ENCODE results near the gene TRAPPC14.

The TRAPPC14 gene

DNA sequence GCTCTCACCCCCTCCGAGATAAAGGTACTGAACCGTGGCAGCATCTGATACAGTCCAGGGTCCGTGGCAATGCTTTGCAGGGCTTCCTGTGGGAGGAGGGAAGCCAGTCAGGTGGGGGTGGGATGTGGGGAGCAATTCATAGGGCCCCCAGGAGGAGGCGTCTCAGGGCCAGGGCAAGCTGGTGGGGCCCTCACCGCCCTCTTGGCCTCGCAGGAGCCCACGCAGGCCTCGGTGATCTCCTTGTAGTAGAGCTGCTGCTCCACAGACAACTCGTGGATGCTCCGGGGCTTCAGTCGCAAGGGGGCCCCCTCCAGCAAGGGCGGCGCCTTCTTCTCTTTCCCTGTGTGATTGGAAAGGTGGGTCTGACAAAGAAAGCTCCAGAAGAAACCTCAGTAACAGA, 46.6 kb downstream of the TRAPPC14 start:
- no peak for DNase-seq
- H3K36me3 ChIP-seq: peaks cover 49% of the 10 kb centered on the region
- H3K9me3 ChIP-seq: no peaks in the 10 kb centered on the region
- no peaks in the 10 kb centered on the region for H3K4me1 ChIP-seq
- H3K4me3 ChIP-seq (ENCODE audit: low read depth, low read length): no peak overlapping the region
- no peaks in the 10 kb centered on the region for H3K27me3 ChIP-seq
- TF ChIP-seq, protein P1, sequence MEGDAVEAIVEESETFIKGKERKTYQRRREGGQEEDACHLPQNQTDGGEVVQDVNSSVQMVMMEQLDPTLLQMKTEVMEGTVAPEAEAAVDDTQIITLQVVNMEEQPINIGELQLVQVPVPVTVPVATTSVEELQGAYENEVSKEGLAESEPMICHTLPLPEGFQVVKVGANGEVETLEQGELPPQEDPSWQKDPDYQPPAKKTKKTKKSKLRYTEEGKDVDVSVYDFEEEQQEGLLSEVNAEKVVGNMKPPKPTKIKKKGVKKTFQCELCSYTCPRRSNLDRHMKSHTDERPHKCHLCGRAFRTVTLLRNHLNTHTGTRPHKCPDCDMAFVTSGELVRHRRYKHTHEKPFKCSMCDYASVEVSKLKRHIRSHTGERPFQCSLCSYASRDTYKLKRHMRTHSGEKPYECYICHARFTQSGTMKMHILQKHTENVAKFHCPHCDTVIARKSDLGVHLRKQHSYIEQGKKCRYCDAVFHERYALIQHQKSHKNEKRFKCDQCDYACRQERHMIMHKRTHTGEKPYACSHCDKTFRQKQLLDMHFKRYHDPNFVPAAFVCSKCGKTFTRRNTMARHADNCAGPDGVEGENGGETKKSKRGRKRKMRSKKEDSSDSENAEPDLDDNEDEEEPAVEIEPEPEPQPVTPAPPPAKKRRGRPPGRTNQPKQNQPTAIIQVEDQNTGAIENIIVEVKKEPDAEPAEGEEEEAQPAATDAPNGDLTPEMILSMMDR (IDR thresholded peaks at IDR 0.05; ENCODE audit: low read depth, low read length): no peak

DNA sequence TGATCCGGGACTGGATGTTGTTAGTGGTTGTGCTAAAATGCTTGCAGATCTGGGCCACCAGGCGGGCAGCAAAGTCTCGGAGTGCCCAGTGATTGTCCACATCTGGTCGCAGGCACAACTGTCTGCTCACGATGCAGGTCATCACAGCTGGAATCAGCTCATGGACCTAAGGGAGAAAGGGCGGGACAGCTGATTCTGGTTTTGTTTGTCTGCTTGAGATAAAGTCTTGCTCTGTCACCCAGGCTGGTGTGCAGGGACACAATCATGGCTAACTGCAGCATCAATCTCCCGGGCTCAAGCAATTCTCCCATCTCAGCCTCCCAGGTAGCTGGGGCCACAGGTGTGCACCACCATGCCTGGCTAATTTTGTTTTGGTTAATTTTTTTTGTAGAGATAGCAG, 47.4 kb downstream of the TRAPPC14 start:
- peaks cover 51% of the 10 kb centered on the region for H3K36me3 ChIP-seq
- TF ChIP-seq, protein P1 (IDR thresholded peaks at IDR 0.05; ENCODE audit: low read depth, low read length): no peak
- DNase-seq: no peak

DNA sequence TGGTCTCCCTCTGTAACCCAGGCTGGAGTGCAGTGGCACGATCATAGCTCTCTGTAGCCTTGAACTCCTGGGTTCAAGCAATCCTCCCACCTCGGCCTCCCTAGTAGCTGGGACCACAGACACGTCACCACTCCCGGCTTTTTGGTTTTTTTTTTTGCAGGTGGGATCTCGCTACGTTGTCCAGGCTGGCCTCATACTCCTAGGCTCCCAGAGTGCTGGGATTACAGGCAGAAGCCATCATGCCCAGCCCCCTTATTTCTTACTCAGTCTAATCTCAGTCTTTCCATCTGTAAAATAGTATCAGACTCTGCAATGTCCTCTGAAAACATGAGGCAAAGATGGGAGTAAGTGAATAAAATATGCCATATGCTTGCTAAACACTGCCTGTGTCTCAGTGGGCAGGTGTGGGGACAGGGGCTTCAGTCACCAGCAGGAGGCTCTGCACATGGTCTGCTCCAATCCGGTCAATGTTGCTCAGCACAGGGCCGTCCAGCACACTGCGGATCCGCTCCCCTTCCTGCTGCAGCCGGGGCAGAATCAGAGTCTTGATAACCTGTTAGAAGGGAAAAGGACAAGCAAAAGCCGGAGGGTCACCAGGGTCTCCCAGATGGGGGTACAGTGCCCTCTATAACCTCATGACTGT, 48.9 kb downstream of the TRAPPC14 start:
- H3K4me3 ChIP-seq (ENCODE audit: low read depth, low read length): no peak overlapping the region
- H3K27me3 ChIP-seq: no peaks in the 10 kb centered on the region
- no peaks in the 10 kb centered on the region for H3K4me1 ChIP-seq
- H3K9me3 ChIP-seq: no peaks in the 10 kb centered on the region
- H3K36me3 ChIP-seq: peaks cover 55% of the 10 kb centered on the region
- DNase-seq: no peak
- TF ChIP-seq, protein P1 (IDR thresholded peaks at IDR 0.05; ENCODE audit: low read depth, low read length): peak; percentile 27

More for the DNA sequence above, 47.4 kb downstream of the TRAPPC14 start:
- H3K4me3 ChIP-seq (ENCODE audit: low read depth, low read length): no peak overlapping the region
- no peaks in the 10 kb centered on the region for H3K9me3 ChIP-seq
- H3K27me3 ChIP-seq: no peaks in the 10 kb centered on the region
- H3K4me1 ChIP-seq: no peaks in the 10 kb centered on the region

- no peak overlapping the region for H3K4me3 ChIP-seq (ENCODE audit: low read depth, low read length)
- no peaks in the 10 kb centered on the region for H3K27me3 ChIP-seq
- H3K9me3 ChIP-seq: no peaks in the 10 kb centered on the region
- no peaks in the 10 kb centered on the region for H3K4me1 ChIP-seq
- no peak for DNase-seq
- TF ChIP-seq, protein P1 (IDR thresholded peaks at IDR 0.05; ENCODE audit: low read depth, low read length): no peak
- peaks cover 46% of the 10 kb centered on the region for H3K36me3 ChIP-seq
Observed at GRCh38 chr7:100107890-100108289, 50.6 kb downstream of the TRAPPC14 start.

DNA sequence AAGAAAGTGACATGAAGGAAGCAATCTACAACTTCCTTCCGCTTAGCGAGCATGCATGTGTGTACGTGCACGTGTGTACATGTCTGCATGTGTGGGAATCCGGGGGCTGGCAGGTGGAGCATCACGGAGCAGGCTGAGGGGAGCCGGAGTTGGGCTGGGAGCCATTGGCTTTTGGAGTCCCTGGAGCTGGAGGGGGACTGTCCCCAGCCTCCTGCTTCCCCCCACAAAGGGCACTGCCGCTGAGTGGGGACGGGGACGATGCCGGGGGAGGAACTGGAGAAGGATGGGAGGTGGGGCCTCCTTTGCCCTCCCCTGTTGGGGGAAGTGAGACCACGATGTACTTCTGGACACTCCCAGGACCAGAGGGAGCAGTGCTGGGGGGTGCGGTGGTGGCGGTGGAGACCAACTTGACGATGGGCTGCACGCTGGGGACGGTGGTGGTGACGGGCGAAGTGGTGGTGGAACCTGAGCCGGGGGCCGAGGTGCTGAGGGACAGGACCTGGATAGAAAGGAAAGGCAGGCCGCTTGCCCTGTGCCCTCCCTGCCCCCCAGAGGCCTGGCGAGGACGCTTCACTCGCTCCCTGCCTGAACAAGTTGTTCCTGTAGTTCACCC, 51.3 kb downstream of the TRAPPC14 start:
- Histone ChIP-seq H3K4me3 (ENCODE audit: low read depth, low read length) (no peak overlapping the region), H3K9me3 (no peaks in the 10 kb centered on the region), H3K4me1 (no peaks in the 10 kb centered on the region), H3K36me3 (peaks cover 41% of the 10 kb centered on the region), H3K27me3 (no peaks in the 10 kb centered on the region)
- TF ChIP-seq, protein P1 (IDR thresholded peaks at IDR 0.05; ENCODE audit: low read depth, low read length): no peak
- DNase-seq: no peak

DNA sequence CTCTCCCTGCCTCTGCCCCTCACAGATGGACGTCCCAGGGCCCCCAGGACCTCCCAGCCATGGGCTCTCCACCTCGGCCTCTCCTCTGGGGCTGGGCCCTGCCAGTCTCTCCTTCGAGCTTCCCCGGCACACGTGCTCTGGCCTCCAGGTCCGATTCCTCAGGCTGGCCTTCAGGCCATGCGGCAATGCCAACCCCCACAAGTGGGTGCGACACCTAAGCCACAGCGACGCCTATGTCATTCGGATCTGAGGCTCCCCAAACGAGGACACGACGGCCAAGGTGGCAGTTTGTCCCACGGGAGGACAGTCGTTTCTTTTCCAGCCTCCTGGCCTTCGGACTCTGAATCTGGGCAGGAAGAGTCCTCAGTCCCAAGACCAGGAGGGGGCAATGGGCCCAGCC, 51.9 kb downstream of the TRAPPC14 start:
- H3K4me1 ChIP-seq: no peaks in the 10 kb centered on the region
- no peaks in the 10 kb centered on the region for H3K9me3 ChIP-seq
- no peak overlapping the region for H3K4me3 ChIP-seq (ENCODE audit: low read depth, low read length)
- no peaks in the 10 kb centered on the region for H3K27me3 ChIP-seq
- peaks cover 38% of the 10 kb centered on the region for H3K36me3 ChIP-seq
- TF ChIP-seq, protein P1 (IDR thresholded peaks at IDR 0.05; ENCODE audit: low read depth, low read length): no peak
- no peak for DNase-seq
